Measurements from ENCODE around the gene CLASRP.
A peak's percentile ranks its signal among the peaks of the same experiment; 100 is the strongest.

Gene CLASRP

GRCh38 chr19:45063851-45064801 lies 25.3 kb downstream of the CLASRP start:
- no peak for DNase-seq

GRCh38 chr19:45066921-45067661 lies 28.2 kb downstream of the CLASRP start:
- no peak for DNase-seq

GRCh38 chr19:45068041-45068440 lies 29.2 kb downstream of the CLASRP start:
- no peak for DNase-seq

DNA sequence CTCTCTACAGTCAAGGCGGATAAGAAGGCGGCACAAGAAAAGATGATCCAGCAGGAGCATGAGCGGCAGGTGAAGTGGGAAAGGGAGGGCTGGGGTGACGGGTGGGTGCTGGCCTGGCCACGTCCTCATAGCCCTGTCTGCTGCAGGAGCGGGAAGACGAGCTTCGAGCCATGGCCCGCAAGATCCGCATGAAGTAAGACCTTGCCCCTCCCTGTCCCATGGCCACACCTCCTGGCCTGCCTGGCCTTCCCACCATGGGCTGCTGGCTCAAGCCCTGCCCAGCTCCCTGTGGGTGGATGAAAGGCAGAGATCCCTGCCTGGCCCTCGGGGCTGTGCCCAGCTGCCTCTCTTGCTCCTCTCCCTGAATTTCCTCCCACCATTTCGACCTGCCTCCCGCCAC lies 30.2 kb downstream of the CLASRP start:
- no peak for DNase-seq

DNA sequence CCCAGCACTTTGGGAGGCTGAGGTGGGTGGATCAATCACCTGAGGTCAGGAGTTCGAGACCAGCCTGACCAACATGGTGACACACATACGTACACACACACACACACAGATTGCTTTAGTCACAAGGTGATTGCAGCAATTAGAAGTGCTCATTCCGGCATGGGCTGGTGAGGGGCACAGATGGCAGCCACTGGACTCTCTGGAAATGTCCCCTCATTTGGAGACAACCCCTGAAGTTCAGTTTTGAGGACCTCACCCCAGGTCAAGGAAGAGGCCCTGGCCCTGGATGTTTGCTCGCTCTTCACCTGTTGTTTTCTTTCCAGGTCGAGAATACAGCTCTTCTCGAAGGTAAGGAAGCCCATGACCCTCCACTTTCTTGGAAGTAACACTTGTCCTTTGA lies 31.4 kb downstream of the CLASRP start:
- no peak for DNase-seq

DNA sequence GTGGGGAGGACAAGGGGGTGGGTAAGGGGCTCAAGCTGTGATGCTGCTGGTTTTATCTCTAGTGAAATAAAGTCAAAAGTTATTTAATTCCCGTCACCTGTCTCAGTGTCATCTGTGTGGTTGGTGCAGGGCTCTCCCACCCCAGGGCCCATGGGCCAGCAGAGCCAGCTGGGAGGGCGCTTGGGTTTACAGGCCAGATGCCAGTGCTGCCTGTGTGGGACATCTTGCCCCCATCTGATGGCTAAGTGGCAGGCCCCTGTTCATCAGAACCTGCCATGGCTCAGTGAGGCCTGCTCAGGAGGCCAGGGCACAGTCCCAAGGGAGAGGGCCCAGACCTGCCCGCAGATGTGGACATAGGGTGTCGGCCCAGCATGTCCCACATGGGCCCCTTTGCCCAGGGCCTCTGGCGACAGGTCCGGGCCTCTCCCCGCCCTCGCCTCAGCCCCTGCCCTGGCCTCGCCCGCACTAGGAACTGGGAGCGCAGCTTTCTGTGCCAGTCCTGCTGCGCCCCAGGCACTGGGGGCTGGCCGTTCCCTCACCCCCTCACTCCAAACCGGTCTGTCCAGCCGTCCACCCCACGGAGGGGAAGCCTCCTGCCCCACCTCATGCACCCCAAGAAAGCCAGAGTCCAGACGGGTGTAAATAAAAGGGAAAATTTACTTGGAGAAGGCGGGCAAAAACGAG lies 32.2 kb downstream of the CLASRP start:
- DNase-seq: no peak

GRCh38 chr19:45071545-45071938 lies 32.7 kb downstream of the CLASRP start:
- DNase-seq: no peak

DNA sequence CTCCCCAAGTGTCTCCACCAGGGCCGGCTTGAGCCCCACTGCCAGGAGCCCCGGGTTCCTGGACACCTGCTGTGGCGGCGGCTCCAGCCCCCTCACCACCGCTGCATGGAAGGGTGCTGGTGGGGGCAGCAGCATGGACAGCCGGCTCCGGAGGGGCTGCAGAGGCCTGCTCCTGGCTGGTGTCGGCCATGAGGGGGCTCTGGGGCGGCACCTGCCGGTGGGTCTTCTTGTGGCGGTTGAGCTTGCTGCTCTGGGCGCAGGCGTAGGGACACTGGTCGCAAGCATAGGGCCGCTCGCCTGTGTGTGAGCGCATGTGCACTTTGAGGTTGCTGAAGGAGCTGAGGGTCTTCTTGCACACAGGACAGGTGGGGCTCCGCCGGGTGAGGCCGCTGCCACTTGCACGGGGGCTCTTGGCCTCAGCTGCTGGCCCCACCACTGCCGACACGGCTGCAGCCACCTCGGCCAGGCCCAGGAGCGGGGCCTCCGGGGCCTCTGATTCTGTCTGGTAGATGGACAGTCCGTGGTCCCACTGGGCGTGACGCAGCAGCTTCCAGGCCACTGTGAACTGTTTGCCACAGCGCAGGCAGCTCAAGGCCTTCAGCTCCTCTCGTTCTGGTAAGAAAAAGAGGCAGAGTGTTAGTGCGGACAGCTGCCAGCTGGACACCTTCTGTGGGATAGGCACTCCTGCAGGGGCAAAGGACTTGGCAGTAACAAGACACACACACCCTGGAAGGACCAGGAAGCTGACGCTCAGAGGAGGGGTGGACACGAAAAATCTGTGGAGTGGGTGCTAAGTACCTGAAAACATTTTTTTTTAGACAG lies 33.3 kb downstream of the CLASRP start:
- no peak for DNase-seq

- no peak for DNase-seq
Measured at GRCh38 chr19:45074744-45075300, 36.0 kb downstream of the CLASRP start.

GRCh38 chr19:45075301-45076028 lies 36.6 kb downstream of the CLASRP start:
- peak; percentile 81 for DNase-seq

DNA sequence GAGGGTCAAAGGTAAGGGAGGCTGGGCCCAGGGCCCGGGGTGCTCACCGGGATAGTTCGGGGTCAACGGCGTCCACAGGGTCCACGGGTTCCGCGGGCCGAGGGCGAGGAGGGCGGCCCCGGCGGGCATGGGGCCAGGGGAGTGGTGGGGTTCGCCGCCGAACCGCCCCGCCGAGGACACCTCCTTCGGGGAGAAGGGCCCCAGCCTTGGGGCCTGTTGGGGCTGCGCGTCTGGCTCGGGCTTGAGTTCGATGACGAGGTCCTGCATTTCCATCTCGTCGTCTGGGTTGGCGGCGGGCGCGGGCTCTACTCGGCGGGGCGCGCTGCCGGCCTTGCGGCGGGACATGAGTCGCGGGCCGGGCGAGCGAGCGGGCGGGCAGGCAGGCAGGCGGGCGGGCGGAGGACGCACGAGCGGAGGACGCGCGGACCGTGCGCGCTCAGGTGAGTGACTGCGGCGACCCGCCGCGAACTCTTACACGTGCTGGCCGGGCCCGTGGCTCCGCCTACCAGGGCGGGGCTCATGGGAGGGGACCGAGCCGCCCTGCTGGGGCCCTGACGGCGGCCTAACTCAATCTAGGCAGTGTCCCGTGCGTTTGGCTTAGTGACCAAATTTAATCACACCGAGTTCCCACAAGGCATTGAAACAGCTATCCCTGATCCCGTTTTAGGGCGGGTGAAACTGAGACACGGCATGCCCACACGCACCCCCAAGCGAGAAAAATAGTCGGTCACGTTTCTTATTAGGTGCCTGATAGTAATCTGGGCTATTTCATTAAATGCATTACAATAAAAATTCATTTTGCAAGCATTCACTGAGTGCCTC lies 37.4 kb downstream of the CLASRP start, which contains the start of gene ZNF296:
Gene ZNF296, minus strand, starts transcription at position 450 of the 822 bp plus-strand sequence. Its CDS starts 105 bp downstream, at position 345.
- DNase-seq: peak; percentile 73

DNA sequence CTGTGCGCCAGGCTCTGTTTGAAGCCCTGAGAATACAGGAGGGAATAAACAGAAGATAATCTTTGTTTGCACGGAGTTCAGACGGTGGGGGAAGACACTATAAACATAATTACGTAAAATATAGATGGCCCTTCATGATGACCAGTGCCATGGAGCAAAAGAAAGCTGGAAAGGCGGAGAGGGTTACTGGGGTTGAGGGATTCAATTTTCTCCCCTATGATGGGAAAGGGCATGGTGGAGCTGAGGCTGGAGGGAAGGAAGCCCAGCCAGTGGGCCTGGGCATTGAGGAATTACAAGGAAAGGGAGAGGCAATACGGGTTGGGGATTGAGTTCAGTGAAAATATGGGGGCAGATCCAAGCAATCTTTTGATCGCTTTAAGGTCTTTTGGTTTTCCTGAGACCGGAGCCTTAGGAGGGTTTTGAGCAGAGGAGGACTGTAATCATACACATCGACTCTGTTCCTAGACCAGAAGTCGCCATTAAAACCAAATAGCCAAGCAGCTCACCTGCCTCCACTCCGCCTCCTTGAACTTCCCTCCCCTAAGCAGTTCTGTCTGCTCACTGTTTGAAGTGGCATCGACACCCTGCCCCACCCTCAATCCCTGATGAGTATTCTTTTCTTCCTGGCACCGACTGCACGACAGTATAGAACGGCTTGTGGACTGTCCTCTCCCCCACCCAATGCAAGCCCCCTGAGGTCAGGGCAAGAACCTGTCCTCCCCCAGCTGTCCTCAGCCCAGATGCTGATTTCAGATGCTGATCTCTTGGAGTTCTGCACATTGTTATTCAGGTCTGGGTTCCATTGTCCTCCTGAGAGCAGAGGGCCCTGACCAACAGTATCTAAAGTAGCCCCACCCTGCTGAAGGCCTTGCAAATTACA lies 38.2 kb downstream of the CLASRP start:
- no peak for DNase-seq

GRCh38 chr19:45078390-45079062 lies 39.7 kb downstream of the CLASRP start:
- DNase-seq: no peak

- DNase-seq: peak; percentile 70
Measured at GRCh38 chr19:45079063-45079910, 40.4 kb downstream of the CLASRP start, which contains the start of gene GEMIN7. Gene GEMIN7, plus strand, starts transcription at chr19:45079260. Its CDS starts 10,855 bp downstream, at chr19:45090115.

GRCh38 chr19:45079911-45080370 lies 41.1 kb downstream of the CLASRP start:
- DNase-seq: no peak

DNA sequence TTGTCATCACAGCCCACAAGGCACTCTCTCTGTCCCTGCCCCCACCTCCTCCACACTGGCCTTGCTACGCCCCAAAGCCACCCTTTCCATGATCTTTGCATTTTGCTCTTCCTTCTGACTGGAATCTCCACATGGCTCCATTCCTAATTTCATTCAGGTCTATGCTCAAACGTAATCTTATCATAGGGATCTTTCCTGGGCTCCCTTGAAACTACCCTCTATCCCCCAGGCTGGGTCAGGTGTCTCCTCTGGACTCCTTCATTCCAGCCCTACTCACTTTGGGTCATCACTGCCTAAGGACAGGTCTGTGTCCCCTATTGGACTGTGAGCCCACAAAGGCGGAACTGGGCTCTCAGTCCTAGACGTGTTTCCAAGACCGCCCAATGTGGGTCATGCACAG lies 43.3 kb downstream of the CLASRP start:
- DNase-seq: no peak

DNA sequence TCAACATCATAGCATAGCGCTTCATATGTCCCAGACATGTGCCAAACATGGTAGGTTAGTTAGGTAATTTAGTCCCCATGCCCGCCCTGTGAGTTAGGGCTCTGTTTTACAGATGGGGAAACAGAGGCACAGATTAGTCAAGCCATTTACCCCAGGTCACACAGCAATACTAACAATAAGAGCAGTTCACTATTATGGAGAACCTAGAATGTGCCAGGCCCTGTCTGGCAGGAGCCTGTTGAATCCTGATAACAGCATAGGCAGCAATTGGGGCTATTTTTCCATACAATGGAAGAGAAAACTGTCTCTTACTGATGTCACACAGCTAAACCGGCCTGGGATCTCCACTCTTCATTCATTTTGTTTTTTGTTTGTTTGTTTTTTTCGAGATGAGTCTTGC lies 47.6 kb downstream of the CLASRP start:
- DNase-seq: no peak
